IPS-15b (cell line): Measurements from ENCODE around the gene GRM1.

ENCODE experiments used
- H3K27me3 ChIP-seq: one replicate; pipeline ENCODE4 v1.6.1; 2013; ENCODE audit warnings: low read length; ENCODE audit not compliant: control insufficient read depth, insufficient read depth
- H3K36me3 ChIP-seq: one replicate; pipeline ENCODE4 v1.6.1; 2013; ENCODE audit warnings: low read length; ENCODE audit not compliant: control insufficient read depth, insufficient read depth
- H3K4me1 ChIP-seq: one replicate; pipeline ENCODE4 v1.6.1; 2013; ENCODE audit warnings: mild to moderate bottlenecking, low read length; ENCODE audit not compliant: control insufficient read depth, insufficient read depth
- H3K4me3 ChIP-seq: one replicate; pipeline ENCODE4 v1.5.1; 2013; ENCODE audit warnings: low read depth, low read length
- H3K9ac ChIP-seq: one replicate; pipeline ENCODE4 v1.6.1; 2013; ENCODE audit warnings: low read depth, mild to moderate bottlenecking, low read length
- H3K9me3 ChIP-seq: one replicate; pipeline ENCODE4 v1.6.1; 2013; ENCODE audit warnings: mild to moderate bottlenecking, low read length; ENCODE audit not compliant: control insufficient read depth, insufficient read depth

GRM1 gene

DNA sequence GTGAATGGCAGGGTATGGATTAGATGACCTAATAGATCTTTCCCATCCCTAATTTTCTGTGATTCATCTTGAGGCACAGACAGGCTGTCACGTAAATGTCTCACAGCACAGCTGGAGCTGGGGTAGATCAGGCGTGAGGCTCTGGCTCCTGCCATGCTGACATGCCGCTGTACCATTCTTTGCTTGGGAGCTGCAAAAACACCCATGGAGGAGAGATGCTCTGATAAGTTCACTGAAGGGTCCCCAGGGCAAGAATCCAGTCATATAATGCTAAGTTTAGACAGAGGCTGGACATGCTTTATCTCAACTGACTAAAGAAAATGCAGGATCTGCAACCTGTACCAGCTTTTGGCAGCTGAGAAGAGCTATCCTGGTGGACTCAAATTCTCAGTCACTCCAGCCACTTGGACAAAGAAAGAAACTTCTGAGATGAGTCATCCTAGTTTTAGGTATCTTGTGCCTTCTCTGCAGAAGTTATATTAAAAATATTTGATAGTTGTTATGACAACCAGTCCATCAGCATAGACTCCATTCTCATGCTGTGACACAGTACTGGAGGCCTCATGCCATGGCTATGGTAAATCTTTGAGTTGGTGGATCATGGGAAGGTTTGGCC lies 329.7 kb downstream of the GRM1 start:
- no peak overlapping the region for H3K4me3 ChIP-seq
- H3K9me3 ChIP-seq, result no peaks in the 10 kb centered on the region
- H3K4me1 ChIP-seq, result peaks cover 9% of the 10 kb centered on the region
- no peaks in the 10 kb centered on the region for H3K27me3 ChIP-seq
- H3K36me3 ChIP-seq, result no peaks in the 10 kb centered on the region
- H3K9ac ChIP-seq, result no peak overlapping the region

DNA sequence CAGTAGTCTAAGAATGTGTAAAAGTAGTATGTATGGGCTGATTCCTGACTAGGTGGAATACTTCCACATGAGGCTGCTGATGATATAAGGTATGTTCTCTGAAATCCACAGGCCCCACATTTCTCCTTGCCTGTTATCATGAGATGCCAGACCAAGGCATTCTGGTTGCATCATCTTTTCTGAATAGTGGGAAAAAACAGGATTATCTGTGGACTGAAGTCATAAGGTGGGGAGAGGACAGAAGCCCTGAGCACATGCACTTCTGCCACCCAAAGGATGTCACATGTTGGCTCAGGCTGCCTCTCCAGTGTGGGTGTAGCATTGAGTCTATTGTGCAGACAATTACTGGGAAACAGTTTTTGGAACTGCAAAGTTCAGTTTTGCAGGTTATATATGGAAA lies 330.3 kb downstream of the GRM1 start:
- Histone ChIP-seq H3K9ac (no peak overlapping the region), H3K4me1 (peaks cover 9% of the 10 kb centered on the region), H3K4me3 (no peak overlapping the region), H3K36me3 (no peaks in the 10 kb centered on the region), H3K9me3 (no peaks in the 10 kb centered on the region), H3K27me3 (no peaks in the 10 kb centered on the region)

DNA sequence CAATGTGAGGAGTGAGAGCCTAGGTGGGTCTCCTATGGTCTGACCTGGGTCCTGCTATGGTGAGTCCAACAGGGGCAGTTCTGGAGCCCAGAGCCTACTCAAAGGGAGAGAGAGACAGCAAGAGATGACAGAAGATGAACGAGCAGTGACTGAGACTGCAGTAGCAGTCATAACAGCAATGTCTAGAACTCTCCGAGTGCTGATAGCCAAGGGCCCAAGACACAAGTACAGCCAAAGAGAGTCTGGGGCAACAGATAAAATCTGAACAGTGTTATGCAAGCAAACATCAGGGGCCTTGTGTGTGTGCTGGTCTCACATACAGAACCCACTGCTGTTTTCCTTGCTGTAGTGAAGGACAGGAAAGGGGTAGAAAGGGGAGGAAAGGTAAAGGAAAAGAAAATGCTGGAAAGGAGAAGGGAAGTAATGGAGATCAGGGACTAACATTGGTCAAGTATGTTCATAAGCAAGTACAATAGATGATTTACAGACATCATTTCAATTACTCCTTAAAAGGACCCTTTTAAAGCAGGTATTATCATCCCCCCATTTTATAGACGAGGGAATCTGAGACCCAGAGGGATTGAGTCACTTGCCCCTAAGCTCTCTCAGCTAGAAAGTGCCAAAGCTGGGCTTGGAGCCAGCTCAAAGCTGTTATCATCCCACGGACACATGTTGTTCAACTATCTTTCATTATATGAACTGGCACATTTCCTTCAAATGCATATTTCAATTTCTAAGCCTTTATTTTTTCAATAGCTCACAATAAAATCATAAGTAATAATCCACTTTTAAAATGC lies 332.5 kb downstream of the GRM1 start:
- Histone ChIP-seq H3K36me3 (no peaks in the 10 kb centered on the region), H3K9me3 (no peaks in the 10 kb centered on the region), H3K4me1 (no peaks in the 10 kb centered on the region), H3K27me3 (no peaks in the 10 kb centered on the region), H3K9ac (no peak overlapping the region), H3K4me3 (no peak overlapping the region)

DNA sequence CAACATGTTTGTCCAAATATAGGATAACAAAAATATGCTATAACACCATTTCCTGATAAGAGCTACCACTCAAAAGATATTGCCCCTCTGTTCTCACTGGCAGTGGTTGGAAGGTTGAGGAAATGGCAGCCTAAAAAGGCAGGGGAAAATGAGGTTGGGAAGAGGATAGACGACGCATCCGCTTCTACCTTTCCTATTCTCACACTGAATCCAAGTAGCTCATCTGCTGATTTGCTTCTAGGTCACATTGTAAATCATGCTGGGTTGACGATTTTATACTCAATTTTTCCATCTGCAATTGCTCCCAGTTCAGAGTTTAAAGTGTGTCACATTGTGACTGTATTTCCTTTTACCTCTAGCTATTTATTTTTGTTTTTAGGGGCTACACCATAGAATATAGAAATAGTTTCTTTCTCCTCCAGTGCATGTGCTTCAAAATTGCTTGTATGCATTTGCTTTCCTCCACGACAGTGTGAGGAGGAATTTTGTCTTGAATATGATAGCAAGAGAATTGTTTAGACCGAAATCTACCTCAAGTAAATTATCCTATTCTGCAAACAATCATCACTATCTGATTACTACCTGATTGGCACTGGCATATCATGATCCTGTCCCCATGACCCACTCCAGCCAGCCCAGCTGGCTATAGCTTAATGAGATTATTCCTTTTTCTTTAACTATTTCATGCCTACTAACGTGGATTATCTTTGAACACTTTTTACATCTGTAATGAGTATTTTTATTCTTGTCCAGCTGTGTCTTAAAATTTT lies 335.2 kb downstream of the GRM1 start:
- H3K36me3 ChIP-seq, result no peaks in the 10 kb centered on the region
- no peaks in the 10 kb centered on the region for H3K27me3 ChIP-seq
- H3K9ac ChIP-seq, result no peak overlapping the region
- H3K4me3 ChIP-seq, result no peak overlapping the region
- no peaks in the 10 kb centered on the region for H3K4me1 ChIP-seq
- H3K9me3 ChIP-seq, result no peaks in the 10 kb centered on the region

DNA sequence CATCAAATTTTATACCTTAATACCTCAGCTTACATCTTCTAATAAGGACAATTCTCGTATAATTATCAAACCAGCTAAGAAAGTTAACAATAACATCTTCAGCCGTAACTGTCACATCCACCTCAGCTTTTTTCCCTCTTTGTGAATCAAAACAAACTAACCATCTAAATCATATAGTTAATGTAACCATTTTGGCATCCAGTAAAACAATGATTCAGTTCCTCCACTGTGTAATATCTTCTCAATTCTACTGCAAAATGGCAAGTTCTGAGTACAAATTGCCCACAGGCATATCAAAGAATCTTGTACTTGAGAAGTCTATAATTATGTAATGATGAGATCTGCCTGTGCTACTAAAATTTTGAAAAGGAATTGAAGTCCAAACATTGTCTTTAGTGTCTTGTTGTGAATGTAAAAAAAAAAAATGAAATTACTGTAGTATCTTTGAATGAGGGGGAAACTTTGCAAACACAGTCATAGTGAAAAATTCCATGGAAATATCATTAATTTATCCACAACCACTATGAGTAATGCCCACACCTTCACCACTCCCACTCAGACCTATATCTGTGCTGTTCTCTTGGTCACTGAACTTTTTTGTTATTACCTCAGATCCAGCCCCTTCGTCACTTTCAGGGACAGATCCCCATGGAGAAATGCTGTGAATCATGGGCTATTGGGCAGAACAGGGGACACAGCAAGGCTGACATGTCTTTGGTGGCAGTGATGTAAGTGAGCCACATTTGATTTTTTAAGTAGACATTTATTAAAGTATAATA lies 336.1 kb downstream of the GRM1 start:
- Histone ChIP-seq H3K36me3 (no peaks in the 10 kb centered on the region), H3K4me3 (no peak overlapping the region), H3K9ac (no peak overlapping the region), H3K9me3 (no peaks in the 10 kb centered on the region), H3K27me3 (no peaks in the 10 kb centered on the region), H3K4me1 (no peaks in the 10 kb centered on the region)

DNA sequence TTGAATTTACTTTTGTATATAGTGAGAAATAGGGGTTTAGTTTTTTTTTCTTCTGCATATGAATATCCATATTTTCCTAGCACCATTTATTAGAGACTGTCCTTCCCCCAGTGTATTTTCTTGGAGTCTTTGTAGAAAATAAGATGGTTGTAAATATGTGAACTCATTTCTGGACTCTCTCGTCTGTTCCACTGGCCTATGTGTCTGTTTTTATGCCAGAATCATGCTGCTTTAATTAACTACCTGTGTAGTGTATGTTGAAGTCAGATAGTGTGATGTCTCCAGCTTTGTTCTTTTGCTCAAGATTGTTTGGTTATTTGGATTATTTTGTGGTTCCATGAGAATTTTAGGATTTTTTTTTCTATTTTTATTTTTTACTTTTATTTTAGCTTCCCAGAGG lies 338.2 kb downstream of the GRM1 start:
- H3K9ac ChIP-seq, result no peak overlapping the region
- no peaks in the 10 kb centered on the region for H3K36me3 ChIP-seq
- H3K4me3 ChIP-seq, result no peak overlapping the region
- no peaks in the 10 kb centered on the region for H3K27me3 ChIP-seq
- no peaks in the 10 kb centered on the region for H3K9me3 ChIP-seq
- H3K4me1 ChIP-seq, result no peaks in the 10 kb centered on the region

DNA sequence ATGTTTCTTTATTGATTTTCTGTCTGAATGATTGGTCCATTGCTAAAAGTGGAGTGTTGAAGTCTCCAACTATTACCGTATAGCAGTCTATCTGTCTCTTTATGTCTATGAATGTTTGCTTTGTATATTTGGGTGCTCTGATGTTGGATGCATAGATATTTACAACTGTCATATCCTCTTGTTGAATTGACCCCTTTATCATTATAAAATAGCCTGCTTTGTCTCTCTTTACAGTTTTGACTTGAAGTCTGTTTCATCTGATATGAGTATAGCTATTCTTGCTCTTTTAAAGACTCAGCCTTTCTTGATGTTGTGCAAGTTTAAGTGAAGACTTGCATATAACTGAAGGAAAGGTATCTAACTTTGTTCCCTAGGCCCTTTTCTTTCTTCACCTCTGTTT lies 341.0 kb downstream of the GRM1 start:
- H3K9me3 ChIP-seq, result no peaks in the 10 kb centered on the region
- no peaks in the 10 kb centered on the region for H3K36me3 ChIP-seq
- no peak overlapping the region for H3K9ac ChIP-seq
- H3K4me1 ChIP-seq, result no peaks in the 10 kb centered on the region
- no peaks in the 10 kb centered on the region for H3K27me3 ChIP-seq
- no peak overlapping the region for H3K4me3 ChIP-seq

DNA sequence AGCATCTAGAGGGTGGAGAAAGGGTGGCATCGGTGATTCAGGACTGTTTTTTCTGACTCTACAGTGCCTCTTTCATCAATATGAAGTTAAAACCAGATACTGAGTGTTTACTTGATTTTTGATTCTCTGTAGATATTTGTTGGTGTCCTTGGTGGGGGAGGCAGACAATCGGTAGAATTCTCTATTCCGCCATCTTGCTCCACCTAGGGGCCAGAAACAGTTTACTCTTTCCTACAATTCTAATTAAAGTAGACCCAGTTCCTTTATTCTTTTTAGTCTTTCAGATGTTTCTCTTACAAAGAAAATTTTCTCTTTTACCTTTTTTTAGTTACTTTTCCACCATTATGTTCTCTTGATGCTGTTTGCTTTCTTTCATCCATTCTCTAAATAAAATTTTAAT lies 352.6 kb downstream of the GRM1 start:
- Histone ChIP-seq H3K9ac (no peak overlapping the region), H3K27me3 (no peaks in the 10 kb centered on the region), H3K4me1 (no peaks in the 10 kb centered on the region), H3K36me3 (no peaks in the 10 kb centered on the region), H3K9me3 (no peaks in the 10 kb centered on the region), H3K4me3 (no peak overlapping the region)

DNA sequence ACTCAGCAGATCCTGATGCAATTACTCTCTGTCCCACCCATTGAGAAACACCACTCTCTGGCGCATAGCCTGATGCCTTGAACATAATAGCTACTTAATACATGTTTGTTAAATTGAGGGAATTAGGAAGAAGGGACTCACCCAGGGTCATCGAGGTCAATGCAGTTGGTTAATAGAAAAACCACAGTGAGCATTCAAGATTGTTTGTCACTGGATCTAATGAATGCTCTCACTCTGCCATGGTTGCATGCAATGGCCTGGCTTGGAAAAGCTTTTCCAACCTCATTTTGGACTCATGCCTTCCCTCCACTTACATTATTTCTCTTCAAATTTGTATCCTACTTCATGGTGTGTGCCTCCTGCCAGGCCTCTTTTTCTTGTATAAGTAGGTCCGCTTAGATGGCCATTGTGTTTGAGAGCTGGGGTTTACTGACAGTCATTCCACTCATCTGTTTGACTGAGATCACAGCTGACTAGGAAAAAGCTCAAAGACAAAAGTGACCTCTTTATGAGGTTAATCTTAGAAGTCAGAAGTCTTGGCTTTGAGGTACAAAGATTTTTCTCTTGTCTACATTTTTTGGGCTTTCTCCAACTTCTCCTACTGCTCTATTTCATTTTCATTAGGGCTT lies 360.0 kb downstream of the GRM1 start:
- Histone ChIP-seq H3K4me3 (no peak overlapping the region), H3K36me3 (no peaks in the 10 kb centered on the region), H3K9ac (no peak overlapping the region), H3K9me3 (no peaks in the 10 kb centered on the region), H3K4me1 (no peaks in the 10 kb centered on the region), H3K27me3 (no peaks in the 10 kb centered on the region)

DNA sequence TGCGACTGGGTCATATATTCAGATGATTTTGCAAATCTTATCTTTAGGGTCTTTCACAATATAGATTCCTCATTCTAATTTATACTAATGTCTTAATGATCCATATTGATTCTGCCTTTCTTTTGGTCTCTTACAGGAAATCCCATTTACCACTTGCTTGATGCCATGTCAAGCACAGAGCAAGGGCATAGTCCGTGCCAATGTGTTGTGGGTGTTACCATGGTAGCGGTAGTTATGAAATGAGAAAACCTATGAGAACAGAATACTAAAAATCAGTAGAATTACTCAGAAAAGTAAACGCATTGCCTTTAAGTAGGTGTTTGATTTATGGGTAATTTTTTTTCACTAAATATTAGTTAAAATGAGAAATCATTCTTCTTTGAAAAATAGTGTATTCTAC lies 360.9 kb downstream of the GRM1 start:
- no peaks in the 10 kb centered on the region for H3K4me1 ChIP-seq
- H3K9me3 ChIP-seq, result no peaks in the 10 kb centered on the region
- H3K27me3 ChIP-seq, result no peaks in the 10 kb centered on the region
- H3K36me3 ChIP-seq, result no peaks in the 10 kb centered on the region
- no peak overlapping the region for H3K9ac ChIP-seq
- H3K4me3 ChIP-seq, result no peak overlapping the region

DNA sequence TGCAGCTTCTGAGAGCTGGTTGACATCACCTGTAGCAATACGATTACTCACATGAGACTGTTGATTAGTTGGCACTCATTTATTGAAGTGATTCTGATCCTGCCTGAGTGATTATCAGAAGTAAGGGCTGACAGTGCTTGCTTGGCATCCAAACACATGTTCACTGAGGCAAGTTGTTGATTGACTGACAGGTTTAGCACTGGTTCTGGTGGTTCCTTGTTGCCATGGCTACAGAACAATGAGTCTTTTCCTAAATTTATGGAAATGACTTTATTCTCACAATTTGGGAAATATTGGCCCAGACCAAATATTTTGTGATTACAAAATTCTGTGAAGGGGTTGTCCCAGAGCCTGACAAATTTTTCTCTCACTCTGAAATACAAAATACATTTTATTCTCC lies 368.8 kb downstream of the GRM1 start:
- H3K9ac ChIP-seq, result no peak overlapping the region
- no peak overlapping the region for H3K4me3 ChIP-seq
- no peaks in the 10 kb centered on the region for H3K4me1 ChIP-seq
- no peaks in the 10 kb centered on the region for H3K36me3 ChIP-seq
- H3K27me3 ChIP-seq, result no peaks in the 10 kb centered on the region
- H3K9me3 ChIP-seq, result no peaks in the 10 kb centered on the region
